Lung microvascular endothelial cell (primary cell): Measurements from ENCODE around the gene SLC6A3. TPM values are rescaled to one million over a fixed set of nuclear protein-coding genes. Genes with fewer than 3 reads are reported as not detected.
"Not testable (repeated sequence)": the region's sequence is repeated elsewhere in the genome, so short reads cannot be mapped to it uniquely, and the experiment has no call there.

Experiments
- DNase-seq, 2 donors: peaks; one replicate each; pipeline versions ENCODE4 v3.0.0 to v3.0.0-alpha.2; 2010; ENCODE audit warnings: low read depth in 2 of 2
- total RNA-seq: library from RNA; depleted of rRNA; stranded (reverse); fragments of >200 nt; gene quantifications from 2 replicates; pipeline ENCODE4 v1.2.1, GENCODE V29; 2014

The SLC6A3 gene
- total RNA-seq, 1 donor from 2014 or later, result not detected

GRCh38 chr5:1465117-1465516, 19.9 kb upstream of the SLC6A3 start:
- no peak for DNase-seq

DNA sequence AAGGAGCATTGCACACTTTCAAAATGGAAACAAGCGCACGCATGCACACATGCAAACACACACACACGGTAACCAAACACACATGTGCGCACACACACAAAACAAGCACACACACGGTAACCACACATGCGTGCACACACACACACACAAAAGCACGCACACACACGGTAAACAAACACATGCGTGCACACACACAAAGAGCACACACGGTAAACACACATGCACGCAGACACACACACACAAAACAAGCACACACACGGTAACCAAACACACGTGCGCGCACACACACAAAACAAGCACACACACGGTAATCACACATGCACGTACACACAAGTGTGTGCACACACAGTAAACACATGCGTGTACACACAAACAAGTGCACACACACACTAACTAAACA, 19.3 kb upstream of the SLC6A3 start:
- no peak for DNase-seq

- no peak for DNase-seq
Measured at GRCh38 chr5:1464096-1464446, 18.8 kb upstream of the SLC6A3 start.

GRCh38 chr5:1463326-1464095, 18.3 kb upstream of the SLC6A3 start:
- DNase-seq, result no peak

DNA sequence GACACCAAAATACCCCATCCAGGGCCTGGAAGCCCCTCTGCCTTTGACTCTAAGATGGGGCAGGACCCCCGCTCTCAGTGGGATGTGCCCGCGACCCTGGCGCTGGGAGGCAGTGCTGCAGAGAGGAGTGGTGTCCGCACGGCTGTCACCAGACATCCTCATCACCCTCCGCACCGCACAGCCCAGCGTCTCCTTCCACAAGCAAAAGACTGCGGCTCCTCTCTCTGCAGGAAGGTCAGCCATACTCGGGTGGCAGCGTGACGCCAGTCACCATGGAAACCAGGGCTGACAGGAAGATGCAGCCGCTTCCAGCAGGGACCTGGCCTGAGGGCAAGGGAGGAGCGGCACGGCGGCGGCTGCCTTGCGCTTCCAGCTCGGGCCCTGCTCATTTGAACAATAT, 17.1 kb upstream of the SLC6A3 start:
- no peak for DNase-seq

GRCh38 chr5:1461396-1461795, 16.2 kb upstream of the SLC6A3 start:
- DNase-seq, result no peak

DNA sequence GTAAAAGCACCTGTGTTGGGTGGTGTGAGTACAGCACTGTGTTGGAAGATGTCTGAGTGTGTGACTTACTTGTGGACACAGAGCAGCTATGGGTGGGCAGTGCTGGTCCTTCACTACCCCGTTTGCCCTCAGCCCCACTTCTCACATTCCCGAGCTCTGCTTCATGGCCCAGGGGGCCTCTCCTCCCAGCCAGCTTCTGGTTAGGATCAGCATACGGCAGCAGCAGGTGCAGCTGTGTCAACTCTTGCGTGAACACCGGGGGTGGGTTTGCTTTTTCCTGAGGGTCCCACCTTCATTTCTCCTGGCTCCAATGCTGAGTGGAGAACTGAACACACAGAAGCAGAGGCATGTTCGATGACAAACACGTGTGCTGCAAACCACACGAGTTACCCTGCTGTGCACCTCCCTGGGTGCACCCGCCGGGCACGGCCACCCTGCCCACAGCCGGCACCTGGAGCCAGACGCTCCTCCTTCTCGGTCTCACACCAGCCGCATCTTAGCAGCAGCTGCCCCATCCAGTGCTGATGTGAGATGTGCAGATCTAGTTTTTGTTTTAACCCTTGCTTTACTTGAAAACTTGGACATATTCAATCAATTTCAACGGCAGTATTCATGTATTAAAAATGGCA, 14.9 kb upstream of the SLC6A3 start:
- no peak for DNase-seq

GRCh38 chr5:1459435-1459834, 14.2 kb upstream of the SLC6A3 start:
- DNase-seq, result not testable (repeated sequence)

DNA sequence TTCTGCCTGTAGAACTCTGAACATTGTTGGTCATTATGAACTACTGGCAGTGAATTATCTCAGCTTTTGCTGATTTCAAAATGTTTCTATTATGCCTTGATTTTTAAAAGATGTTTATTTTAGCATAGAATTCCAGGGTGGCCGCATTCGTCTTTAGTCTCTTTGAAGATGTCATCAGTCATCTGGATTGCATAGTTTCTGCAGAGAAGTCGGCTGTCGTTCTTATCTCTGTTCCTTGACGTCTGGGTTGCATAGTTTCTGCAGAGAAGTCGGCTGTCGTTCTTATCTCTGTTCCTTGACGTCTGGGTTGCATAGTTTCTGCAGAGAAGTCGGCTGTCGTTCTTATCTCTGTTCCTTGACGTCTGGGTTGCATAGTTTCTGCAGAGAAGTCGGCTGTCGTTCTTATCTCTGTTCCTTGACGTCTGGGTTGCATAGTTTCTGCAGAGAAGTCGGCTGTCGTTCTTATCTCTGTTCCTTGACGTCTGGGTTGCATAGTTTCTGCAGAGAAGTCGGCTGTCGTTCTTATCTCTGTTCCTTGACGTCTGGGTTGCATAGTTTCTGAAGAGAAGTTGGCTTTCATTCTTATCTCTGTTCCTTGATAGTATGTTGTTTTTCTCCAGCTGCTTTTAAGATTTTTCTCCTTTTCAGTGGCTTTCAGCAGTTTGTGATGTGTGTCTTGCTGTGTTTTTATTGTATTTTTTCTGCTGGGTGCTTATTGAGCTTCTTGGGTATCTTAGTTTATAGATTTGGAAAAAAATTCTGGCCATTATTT, 11.1 kb upstream of the SLC6A3 start:
- not testable (repeated sequence) for DNase-seq

- no peak for DNase-seq
Measured at GRCh38 chr5:1453613-1454012, 8.4 kb upstream of the SLC6A3 start.

- DNase-seq, result no peak
Measured at GRCh38 chr5:1449081-1449630, 3.9 kb upstream of the SLC6A3 start.

GRCh38 chr5:1448511-1449011, 3.3 kb upstream of the SLC6A3 start:
- no peak for DNase-seq

DNA sequence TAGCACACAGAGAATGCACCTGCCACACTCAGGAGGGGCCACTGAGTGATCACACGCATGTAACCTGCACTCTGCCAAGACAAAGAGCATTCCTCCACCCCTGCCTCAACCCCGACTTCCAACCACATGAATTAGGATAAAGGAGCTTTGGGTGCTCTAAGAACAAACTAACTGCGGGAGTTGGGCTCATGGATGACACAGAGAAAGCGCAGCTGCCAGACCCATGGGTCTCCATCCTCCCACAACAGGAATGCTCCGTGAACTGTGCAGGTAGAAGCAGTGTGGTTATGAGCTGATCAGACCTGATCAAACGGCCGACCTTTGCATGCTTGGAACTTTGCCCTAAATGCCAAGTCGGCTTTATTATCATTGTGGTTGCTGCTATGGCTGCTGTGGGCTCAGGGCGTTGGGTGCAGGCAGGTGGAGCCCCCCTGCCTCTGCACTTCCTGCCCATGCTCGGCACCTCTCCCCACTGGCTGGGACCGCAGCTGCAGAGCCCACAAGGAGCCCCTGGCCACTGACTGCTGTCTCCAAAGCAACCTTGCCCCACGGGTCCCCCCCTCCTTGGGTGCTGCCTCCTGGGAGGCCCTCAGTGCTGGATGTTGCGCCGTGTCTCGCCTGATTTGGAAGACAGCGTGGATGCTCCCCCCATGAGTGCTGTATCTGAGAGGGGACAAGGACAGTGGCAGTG, 2.6 kb upstream of the SLC6A3 start:
- no peak for DNase-seq

DNA sequence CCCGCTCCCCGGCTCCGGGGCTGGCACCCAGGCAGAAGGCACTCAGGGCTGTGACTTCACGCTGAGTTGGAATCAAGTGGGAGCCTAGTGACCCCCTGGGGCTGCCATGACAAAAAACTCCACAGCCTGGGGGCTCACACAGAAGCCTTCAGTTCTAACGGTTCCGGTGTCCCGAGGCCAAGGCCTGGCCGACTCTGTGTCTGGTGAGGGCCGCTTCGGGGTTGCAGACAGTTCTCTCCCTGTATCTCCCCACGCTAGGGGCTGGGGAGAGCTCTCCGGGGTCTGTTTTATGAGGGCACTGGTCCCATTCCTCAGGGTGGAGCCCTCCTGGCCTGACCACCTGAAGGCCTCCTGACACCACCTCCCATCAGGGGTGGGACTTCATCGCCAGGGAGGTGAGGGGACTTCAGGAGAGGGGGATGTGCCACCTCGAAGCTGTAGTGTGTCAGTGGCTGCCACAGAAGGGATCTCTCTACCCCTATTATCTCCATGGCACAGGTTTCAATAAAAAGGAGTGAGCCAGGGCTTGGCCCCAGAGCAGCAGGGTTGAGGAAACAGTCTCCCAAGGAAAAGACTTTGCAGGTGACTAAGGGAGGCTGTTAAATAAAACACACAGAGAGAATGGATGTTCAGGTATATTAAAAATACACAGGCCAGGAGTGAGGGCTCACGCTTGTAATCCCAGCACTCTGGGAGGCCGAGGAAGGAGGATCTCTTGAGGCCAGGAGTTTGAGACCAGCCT, 1.5 kb upstream of the SLC6A3 start:
- DNase-seq, result no peak

GRCh38 chr5:1445689-1446601, 705 bp upstream of the SLC6A3 start:
- DNase-seq, result no peak

DNA sequence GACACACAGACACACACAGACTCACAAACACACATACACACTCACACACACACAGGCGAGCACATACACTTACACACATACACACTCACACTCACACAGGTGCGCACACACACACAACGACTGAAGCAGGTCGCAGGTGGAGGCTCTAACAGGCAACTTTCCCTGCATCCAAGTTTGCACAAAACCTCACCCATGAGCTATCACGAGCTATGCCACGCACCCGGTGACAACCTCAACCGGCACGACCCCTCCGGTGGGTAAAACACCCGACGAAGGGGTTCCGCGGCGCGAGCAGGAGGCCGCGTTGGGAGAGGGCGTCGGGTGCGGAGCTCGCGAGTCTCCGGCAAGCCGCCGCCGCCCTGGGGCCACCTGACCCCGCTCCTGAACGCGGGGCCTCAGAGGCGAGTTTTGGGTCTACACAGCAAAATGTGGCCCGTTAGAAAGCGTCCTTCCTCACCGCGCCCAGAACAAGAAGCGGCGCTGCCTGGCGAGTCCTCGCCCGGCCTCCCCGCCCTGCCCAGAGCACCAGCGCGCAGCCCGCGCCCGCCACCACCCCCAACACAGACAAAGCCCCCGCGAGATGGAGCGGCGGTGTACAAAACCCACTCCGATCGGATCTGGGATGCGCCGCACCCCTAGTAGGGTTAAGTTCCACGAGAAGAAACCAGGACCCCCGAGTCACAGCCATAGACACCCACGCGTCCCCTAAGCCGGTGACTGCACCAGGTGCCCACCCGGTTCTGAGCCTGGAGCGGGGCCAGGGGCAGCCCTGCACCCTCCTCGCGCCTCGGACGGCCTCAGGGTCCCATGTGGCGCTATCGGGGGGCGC, 665 bp downstream of the SLC6A3 start:
- no peak for DNase-seq

GRCh38 chr5:1443991-1444360, 1.3 kb downstream of the SLC6A3 start:
- no peak for DNase-seq

DNA sequence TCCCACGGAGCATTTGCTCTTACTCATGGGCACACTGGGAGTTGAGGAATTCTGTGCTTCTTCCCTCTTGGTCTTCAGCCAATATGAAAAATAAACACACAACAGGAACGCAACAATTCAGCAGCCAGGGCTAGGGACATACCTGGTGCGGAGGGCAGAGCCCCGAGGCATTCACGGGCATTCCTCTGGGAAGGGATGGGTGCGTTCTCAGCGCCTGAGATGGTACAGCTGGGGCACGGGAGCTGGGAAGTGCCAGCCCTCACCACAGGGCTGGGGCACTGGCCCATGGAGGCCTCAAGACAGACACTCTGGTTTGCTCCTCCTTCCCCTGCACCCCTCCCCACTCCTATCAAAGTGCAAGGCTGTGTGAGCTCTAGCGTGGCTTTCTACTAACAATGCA, 2.1 kb downstream of the SLC6A3 start:
- DNase-seq, result no peak
